A172 (cell line): ENCODE measurements around the gene PLEKHA6. TPM values are rescaled to one million over a fixed set of nuclear protein-coding genes. Genes with fewer than 3 reads are reported as not detected.
"Not testable (repeated sequence)": the region's sequence is repeated elsewhere in the genome, so short reads cannot be mapped to it uniquely, and the experiment has no call there.

Experiments used
- DNase-seq: peaks from one replicate; pipeline ENCODE4 v3.0.0-alpha.2; 2015; ENCODE audit warnings: low spot score
- total RNA-seq: library from RNA; depleted of rRNA; stranded (reverse); fragments of >200 nt; shearing (Covaris generic); gene quantifications from 2 replicates; pipeline ENCODE4 v1.2.3, GENCODE V29; 2014

Gene PLEKHA6
- total RNA-seq, 1 experiment from 2014 or later, result 0.02 TPM

GRCh38 chr1:204335533-204335932 is 24.2 kb downstream of the PLEKHA6 start:
- no peak for DNase-seq

- DNase-seq, result no peak
These were observed 24.6 kb downstream of the PLEKHA6 start for GRCh38 chr1:204335085-204335484.

GRCh38 chr1:204334455-204334854 is 25.3 kb downstream of the PLEKHA6 start:
- no peak for DNase-seq

DNA sequence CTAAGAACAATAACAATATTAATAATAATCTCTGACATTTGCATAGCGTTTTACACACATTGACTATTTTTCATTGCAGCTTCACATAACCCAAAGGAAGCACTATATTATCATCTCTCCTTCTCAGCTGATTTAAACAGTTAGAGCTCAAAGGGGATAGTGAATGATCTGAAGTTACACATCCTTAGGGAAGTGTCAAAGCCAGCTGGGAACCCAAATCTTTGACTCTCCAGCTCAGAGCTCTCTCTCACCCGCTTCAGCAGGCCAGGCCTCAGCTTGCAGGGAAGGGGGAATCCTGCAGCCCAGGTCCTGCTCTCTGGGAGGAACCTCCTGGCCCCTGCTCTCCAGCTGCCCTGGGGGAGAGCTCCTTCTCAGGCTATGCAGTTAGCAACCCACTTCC is 26.3 kb downstream of the PLEKHA6 start:
- no peak for DNase-seq

- DNase-seq, result no peak
These were observed 27.8 kb downstream of the PLEKHA6 start for GRCh38 chr1:204331847-204332487.

DNA sequence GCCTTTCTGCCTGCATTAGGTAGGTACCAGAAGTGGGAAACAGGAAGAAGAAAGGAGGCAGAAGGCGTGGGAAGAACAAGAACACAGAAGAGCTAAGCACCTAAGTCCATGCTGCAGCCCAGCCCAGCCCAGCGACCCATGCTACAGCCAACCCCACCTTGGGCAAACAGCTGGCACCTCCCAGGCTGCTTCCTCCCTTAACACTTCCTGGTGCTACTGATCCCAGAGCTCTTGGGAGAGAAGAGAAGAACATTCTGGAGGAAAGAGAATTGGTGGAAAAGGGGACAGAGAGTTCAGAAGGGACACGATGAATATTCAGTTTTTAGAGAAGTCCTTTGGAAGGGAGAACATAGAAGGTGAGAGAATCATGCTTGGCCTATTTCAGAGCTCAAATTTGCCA is 28.5 kb downstream of the PLEKHA6 start:
- no peak for DNase-seq

GRCh38 chr1:204327870-204328269 is 31.9 kb downstream of the PLEKHA6 start:
- DNase-seq, result not testable (repeated sequence)

- DNase-seq, result no peak
These were observed 32.4 kb downstream of the PLEKHA6 start for GRCh38 chr1:204327359-204327758.

DNA sequence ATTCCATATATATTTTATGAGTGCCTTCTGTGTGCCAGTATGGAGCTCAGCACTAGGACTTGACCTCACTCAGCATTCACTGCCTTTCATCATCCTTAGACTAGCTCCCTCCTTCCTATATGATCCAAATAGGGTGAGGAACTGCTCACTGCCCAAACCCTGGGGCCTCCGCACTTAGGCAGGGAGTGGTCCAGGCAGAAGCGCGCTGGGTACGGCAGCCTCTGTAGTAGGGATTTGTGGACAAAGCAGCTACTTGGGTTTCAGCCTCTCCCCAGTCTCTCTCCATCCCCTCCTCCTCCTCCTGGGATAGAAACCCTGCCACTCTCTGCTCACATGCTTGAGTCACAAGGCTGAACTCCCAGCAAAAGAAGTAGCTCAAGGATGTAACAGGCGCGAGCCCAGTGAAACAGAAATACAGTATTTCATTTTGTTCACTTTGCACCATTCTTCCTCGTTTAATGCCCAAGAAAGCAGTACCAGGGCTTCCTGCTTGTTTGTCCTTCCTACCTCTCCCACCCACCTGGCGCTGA is 32.9 kb downstream of the PLEKHA6 start:
- DNase-seq, result no peak

GRCh38 chr1:204325944-204326343 is 33.8 kb downstream of the PLEKHA6 start:
- DNase-seq, result no peak

GRCh38 chr1:204323887-204324286 is 35.8 kb downstream of the PLEKHA6 start:
- DNase-seq, result peak; percentile 59

DNA sequence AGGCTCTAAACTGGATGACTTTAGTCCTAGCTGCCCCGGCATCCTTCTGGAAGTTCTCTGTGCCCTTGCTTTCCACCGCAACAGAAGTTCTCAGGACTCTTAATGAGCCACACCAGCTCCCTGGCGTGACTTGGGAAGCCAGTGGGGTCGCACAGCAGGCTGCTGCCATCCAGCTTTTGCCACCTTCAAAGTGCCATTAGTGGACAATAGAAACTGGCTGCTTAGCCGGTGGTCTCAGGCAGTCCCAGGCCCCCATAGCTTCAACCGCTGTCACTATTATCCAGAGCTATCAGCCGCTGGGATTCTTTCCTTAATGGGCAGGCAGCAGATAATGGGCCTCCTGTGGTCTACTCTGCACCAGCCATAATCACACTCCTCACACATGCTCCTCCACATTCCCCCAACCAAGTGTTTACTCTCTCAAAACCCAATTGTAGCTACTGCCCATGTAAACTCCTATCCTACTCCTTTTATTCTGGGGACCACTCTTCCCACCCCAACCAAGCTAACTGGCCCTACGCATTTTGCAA is 37.3 kb downstream of the PLEKHA6 start:
- no peak for DNase-seq

DNA sequence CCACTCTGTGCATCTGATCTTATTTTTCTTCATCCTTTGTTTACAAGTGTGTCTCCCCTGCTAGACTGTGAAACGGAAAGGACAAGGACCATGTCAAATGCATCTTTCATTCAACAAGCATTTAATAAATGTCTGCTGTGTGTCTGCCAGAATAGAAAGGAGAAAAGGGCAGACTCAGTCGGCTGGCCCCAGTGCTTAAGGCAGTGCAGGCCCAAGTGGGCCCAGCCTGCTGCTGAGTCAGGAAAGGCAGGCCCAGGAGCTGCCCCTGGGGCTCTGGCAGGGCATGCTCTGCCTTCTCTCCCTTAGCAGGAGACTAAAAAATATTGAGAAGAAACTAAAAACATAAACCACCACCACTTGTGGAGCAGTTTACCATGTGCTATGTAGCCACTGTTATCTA is 38.1 kb downstream of the PLEKHA6 start:
- DNase-seq, result no peak

DNA sequence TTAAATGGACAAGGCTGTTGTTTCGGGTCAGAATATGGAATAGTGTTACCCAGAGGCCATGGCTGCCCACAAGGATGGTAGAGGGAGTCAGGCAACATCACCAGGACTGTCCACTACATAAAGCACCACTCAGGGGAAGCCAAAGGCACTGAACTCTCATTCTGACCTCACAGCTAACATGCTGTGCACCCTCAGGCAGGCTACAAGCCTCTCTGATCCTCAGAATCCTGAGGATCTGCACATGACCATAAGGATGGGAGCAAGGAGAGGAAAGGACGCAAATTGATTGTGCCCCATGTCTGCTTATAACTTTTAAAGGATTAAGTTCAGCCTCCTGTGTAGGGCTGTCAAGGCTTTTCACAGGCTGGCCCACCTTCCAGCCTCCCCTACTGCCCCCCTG is 38.7 kb downstream of the PLEKHA6 start:
- DNase-seq, result no peak

GRCh38 chr1:204320382-204320804 is 39.3 kb downstream of the PLEKHA6 start:
- peak; percentile 51 for DNase-seq

DNA sequence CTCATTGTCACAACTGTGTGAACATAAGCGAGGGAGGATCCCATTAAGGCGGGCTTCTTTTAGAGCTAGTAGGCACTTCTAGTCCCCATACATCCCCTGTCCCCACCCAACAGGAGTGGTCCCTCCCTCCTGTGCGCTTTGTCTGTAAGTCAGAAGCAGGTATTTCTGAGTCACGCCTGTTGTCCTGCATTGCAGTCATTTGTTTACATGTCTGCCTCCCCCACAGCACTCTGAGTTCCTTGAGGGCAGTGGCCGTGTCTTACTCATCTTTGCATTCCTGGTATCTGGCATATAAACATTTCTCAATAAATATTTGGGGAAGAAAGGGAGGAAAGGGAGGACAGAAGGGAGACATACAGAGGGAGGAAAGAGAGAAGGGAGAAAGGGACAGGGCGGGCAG is 40.3 kb downstream of the PLEKHA6 start:
- peak; percentile 88 for DNase-seq

DNA sequence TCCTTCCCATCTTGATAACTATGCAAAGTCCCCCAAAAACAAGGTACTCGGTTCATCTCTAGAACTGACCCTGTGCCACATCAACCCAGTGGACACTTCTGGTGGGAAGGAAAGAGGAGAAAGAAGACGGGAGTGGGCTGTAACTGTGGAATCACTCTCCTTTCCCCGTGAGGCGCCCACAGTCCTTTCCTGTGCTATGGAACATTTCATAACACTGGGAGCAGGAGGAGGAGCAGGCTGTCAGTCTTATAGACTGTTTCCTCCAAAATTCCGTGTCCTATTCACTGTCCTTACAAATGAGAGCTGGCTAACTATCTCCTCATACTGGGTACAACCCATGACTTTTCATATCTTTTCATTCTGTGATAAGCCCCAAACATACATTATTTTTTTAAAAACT is 40.7 kb downstream of the PLEKHA6 start:
- no peak for DNase-seq

GRCh38 chr1:204318324-204318723 is 41.4 kb downstream of the PLEKHA6 start:
- DNase-seq, result no peak

DNA sequence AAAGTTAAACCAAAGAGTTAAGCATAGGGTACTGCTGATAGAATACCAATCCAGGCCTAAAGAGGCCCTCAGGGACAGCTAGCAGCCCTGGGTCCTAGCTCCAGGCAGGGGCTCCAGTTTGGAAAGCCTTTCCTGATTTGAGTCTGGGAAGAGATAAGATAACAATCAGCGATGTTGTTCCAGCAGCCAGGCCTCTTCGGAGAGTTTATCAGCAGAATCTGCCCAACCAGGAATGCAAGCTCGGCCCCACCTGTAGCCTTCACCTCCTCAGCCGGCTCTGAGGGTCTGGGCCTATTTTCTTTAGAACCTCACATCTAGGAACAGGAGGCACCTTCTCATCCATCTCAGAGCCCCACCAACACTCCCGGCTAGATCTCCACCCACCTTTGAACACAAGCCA is 42.6 kb downstream of the PLEKHA6 start:
- DNase-seq, result no peak

DNA sequence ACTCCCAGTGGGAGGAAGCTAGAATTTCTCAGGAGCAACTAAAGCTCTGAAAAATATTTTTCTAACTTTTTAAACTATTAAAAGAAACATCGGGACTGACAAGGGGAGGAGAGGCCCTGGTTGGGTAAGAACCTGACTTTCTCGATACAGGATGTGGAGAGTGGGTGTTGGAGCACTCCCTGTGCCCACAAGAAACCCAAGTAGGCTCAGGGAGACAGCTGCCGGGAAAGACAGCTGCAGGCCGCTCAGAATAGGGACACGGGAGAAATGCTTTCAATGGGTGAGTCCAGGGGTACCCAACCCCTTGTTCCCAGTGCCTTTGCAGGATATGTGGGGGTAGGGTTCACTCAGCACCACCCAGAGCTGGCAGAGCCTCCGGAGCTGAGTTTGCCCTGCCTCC is 43.6 kb downstream of the PLEKHA6 start:
- DNase-seq, result no peak

- DNase-seq, result no peak
These were observed 44.7 kb downstream of the PLEKHA6 start for GRCh38 chr1:204314893-204315658.

- no peak for DNase-seq
These were observed 45.4 kb downstream of the PLEKHA6 start for GRCh38 chr1:204314171-204314892.
